ENCODE data around the gene C2CD5. TPM values are rescaled to one million over a fixed set of nuclear protein-coding genes. Genes with fewer than 3 reads are reported as not detected.

C2CD5 gene
- total and polyA plus RNA-seq, 2 of the 13 experiments (the other 11 are each of a cell fraction or from before 2014, with no cell fraction given): 12.6 to 14.6 TPM

DNA sequence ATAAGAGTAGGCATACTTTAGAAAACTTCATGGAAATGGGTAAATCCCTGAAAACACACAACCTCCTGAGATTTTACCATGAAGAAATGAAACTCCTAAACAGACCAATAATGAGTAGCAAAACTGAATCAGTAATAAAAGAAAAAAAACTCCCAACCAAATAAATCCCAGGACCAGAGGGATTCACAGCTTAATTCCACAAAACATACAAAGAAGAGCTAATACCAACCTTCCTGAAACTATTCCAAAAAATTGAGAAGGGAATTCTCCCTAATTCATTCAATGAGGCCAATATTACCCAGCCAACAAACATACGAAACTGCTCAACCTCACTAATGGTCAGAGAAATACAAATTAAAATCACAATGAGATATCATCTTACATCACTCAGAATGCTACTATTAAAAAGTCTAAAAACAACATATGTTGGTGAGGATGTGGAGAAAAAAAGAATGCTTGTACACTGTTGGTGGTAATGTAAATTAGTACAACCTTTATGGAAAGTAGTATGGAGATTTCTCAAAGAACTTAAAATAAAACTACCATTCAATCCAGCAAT, 112.6 kb downstream of the C2CD5 start (continued):
- TF ChIP-seq, protein P1, sequence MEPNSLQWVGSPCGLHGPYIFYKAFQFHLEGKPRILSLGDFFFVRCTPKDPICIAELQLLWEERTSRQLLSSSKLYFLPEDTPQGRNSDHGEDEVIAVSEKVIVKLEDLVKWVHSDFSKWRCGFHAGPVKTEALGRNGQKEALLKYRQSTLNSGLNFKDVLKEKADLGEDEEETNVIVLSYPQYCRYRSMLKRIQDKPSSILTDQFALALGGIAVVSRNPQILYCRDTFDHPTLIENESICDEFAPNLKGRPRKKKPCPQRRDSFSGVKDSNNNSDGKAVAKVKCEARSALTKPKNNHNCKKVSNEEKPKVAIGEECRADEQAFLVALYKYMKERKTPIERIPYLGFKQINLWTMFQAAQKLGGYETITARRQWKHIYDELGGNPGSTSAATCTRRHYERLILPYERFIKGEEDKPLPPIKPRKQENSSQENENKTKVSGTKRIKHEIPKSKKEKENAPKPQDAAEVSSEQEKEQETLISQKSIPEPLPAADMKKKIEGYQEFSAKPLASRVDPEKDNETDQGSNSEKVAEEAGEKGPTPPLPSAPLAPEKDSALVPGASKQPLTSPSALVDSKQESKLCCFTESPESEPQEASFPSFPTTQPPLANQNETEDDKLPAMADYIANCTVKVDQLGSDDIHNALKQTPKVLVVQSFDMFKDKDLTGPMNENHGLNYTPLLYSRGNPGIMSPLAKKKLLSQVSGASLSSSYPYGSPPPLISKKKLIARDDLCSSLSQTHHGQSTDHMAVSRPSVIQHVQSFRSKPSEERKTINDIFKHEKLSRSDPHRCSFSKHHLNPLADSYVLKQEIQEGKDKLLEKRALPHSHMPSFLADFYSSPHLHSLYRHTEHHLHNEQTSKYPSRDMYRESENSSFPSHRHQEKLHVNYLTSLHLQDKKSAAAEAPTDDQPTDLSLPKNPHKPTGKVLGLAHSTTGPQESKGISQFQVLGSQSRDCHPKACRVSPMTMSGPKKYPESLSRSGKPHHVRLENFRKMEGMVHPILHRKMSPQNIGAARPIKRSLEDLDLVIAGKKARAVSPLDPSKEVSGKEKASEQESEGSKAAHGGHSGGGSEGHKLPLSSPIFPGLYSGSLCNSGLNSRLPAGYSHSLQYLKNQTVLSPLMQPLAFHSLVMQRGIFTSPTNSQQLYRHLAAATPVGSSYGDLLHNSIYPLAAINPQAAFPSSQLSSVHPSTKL (CRISPR knock-in tag; IDR thresholded peaks at IDR 0.05): no peak
- no peak for TF ChIP-seq ZBTB1 (CRISPR knock-in tag; IDR thresholded peaks at IDR 0.05; ENCODE audit: borderline replicate concordance)

DNA sequence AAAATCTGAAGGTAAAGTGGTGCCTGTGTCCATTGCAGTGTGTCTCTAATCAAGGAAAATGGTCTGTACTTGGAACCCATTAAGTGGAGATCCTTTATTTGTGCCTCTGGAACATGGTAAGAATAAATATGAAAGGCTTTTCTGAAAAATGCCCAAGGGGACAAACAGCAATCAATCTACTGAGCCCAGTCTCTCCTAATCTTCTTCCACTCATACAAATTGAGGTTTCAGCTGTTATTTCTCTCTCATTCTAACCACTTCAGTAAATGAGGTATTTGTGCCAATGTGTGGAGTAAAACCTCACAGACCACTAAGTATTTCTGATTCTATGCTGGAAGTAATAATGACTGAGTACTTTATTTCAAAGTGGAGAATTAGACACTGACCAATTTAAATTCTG, 127.5 kb downstream of the C2CD5 start:
- TF ChIP-seq GTF3A (CRISPR knock-in tag; conservative IDR thresholded peaks at IDR 0.05): no peak
- no peak for TF ChIP-seq NR2F2 (IDR thresholded peaks at IDR 0.05; ENCODE audit: borderline replicate concordance, low read depth)
- TF ChIP-seq NAIF1 (CRISPR knock-in tag; IDR thresholded peaks at IDR 0.05; ENCODE audit: borderline replicate concordance): no peak
- TF ChIP-seq PHF5A (CRISPR knock-in tag; IDR thresholded peaks at IDR 0.05; ENCODE audit: low read depth, unreplicated experiment): no peak
- TF ChIP-seq ZFP36 (IDR thresholded peaks at IDR 0.05; ENCODE audit: borderline replicate concordance, low read depth, low read length, partially characterized antibody): no peak
- TF ChIP-seq, protein P2, sequence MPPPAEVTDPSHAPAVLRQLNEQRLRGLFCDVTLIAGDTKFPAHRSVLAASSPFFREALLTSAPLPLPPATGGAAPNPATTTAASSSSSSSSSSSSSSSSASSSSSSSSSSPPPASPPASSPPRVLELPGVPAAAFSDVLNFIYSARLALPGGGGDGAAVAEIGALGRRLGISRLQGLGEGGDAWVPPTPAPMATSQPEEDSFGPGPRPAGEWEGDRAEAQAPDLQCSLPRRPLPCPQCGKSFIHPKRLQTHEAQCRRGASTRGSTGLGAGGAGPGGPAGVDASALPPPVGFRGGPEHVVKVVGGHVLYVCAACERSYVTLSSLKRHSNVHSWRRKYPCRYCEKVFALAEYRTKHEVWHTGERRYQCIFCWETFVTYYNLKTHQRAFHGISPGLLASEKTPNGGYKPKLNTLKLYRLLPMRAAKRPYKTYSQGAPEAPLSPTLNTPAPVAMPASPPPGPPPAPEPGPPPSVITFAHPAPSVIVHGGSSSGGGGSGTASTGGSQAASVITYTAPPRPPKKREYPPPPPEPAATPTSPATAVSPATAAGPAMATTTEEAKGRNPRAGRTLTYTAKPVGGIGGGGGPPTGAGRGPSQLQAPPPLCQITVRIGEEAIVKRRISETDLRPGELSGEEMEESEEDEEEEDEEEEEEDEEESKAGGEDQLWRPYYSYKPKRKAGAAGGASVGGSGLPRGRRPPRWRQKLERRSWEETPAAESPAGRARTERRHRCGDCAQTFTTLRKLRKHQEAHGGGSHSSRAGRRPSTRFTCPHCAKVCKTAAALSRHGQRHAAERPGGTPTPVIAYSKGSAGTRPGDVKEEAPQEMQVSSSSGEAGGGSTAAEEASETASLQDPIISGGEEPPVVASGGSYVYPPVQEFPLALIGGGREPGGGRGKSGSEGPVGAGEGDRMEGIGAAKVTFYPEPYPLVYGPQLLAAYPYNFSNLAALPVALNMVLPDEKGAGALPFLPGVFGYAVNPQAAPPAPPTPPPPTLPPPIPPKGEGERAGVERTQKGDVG (CRISPR knock-in tag; IDR thresholded peaks at IDR 0.05; ENCODE audit: borderline replicate concordance): no peak
- no peak for TF ChIP-seq THYN1 (CRISPR knock-in tag; IDR thresholded peaks at IDR 0.05; ENCODE audit: borderline replicate concordance, low read depth)
- TF ChIP-seq, protein P3, sequence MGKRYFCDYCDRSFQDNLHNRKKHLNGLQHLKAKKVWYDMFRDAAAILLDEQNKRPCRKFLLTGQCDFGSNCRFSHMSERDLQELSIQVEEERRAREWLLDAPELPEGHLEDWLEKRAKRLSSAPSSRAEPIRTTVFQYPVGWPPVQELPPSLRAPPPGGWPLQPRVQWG (CRISPR knock-in tag; IDR thresholded peaks at IDR 0.05; ENCODE audit: borderline replicate concordance, low read depth): no peak
- TF ChIP-seq RFX1 (IDR thresholded peaks at IDR 0.05): no peak
- TF ChIP-seq SAFB2 (CRISPR knock-in tag; IDR thresholded peaks at IDR 0.05; ENCODE audit: borderline replicate concordance, low read depth): no peak
- no peak for TF ChIP-seq ZNF614 (CRISPR knock-in tag; IDR thresholded peaks at IDR 0.05; ENCODE audit: borderline replicate concordance)
- TF ChIP-seq ZBTB21 (CRISPR knock-in tag; IDR thresholded peaks at IDR 0.05): no peak
- no peak for TF ChIP-seq ZC3H4 (CRISPR knock-in tag; IDR thresholded peaks at IDR 0.05; ENCODE audit: borderline replicate concordance)
- Histone ChIP-seq H3K9me3 (ENCODE audit: low read length) (no peaks in the 10 kb centered on the region), H3K27me3 (ENCODE audit: control insufficient read depth in 1 of 2, insufficient read depth in 2 of 2, low read length in 2 of 2) (no peaks in the 10 kb centered on the region), H3K79me2 (ENCODE audit: insufficient read depth, low read length) (no peaks in the 10 kb centered on the region), H3K9ac (ENCODE audit: insufficient read depth, low read depth, low read length) (no peak overlapping the region), H3K27ac (ENCODE audit: extremely low read length, insufficient read depth, low read length) (no peak overlapping the region), H4K20me1 (ENCODE audit: insufficient read depth, low read length) (no peaks in the 10 kb centered on the region), H3K36me3 (replicated peaks in 1 of 2; ENCODE audit: control insufficient read depth in 1 of 2, insufficient read depth in 2 of 2, low read length in 2 of 2) (no peaks in the 10 kb centered on the region), H2AFZ (ENCODE audit: low read length) (no peak overlapping the region), H3K4me1 (ENCODE audit: insufficient read depth, low read length) (no peaks in the 10 kb centered on the region), H3K4me2 (ENCODE audit: low read depth, low read length) (no peak overlapping the region), H3K4me3 (replicated peaks in 1 of 3; ENCODE audit: insufficient read depth in 1 of 3, low read depth in 2 of 3, low read length in 3 of 3) (no peak overlapping the region)
- intact Hi-C loops (cut with micrococcal nuclease; ENCODE audit: unreplicated experiment) (no loop called here), in situ Hi-C loops (cut with HindIII; ENCODE audit: extremely low pct_ligation_motif_present, low pct_unique_long_range_greater_than_20kb) (no loop called here)
- no TSS peak for BruUV-seq (replicated peaks)
- DNase-seq (ENCODE audit: low spot score) (no peak), ATAC-seq (no peak), FAIRE-seq (no peak)
- POLR2A ChIA-PET: no interaction called here
- CTCF ChIA-PET (ENCODE audit: low intra/inter-chr PET ratio, low total read pairs): no interaction called here
